ENCODE results near the gene CEP295NL. TPM values are rescaled to one million over a fixed set of nuclear protein-coding genes. Genes with fewer than 3 reads are reported as not detected.

CEP295NL gene, protein sequence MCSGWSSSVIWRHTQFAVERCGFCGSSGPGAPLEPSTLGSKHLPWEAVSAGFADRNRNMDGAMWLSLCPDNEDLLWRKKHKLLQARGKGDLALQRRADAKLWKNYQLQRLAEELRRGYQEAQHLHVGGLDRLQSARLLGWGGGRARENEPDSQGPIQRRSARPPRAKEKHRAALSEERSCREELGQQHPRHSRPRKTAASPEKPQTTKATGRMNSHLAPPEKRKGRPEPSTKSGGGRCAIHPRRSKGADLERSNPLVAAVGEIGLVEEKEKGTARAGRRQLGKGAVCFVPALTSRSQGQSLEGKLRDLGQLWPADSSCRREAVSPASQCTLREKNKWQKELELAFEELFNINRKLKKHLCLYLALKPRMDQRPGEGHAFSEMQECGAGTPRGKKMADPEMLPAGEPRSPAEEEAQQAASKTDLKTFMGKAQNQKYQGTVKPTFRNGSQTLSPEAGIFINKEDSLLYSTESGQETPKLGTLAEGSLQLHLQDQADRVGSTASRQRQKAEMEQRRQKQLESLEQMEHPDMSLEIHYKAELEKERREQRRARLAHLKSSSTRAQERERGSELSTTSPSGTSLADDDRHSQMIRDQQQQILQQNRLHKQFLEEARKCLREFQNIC
- total RNA-seq, result 2.2 and 3.1 TPM in 2 replicates

GRCh38 chr17:78903101-78903779 lies at the start of gene CEP295NL:
TSS of gene CEP295NL (minus strand) at chr17:78903201. CDS start at chr17:78901828, 1,373 bp downstream.

DNA sequence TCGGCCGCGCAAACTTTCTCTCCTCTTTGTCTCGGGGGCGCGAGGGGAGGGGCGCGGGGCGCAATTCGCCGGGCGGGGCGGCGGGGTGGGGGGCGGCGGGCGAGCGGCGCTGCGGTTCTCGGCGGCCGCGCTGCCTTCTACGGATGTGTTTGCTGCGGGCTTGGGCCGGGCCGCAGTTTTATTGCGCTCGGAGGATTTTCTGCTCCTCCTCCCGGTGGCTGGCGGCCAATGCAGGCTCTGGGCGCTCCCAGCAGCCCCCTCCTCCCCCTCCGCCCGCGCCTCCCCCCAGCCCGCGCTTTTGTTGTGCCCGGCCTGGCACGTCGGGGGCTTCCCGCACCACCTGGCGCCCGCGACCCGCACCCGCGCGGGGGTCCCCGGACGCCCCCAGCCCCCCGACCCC lies 22.2 kb upstream of the CEP295NL start, which contains the start of gene TIMP2:
Gene TIMP2, minus strand, starts transcription at position 154 of the 400 bp plus-strand sequence. CDS start 299 bp downstream, outside the sequence.

GRCh38 chr17:78840780-78841611 lies 62.0 kb downstream of the CEP295NL start, which contains the start of gene USP36:
TSS of gene USP36 (minus strand) at chr17:78840814. CDS start at chr17:78836363, 4,451 bp downstream.

Other genes starting within 250 kb of the CEP295NL start
- 6.7 and 9.8 TPM in 2 replicates for gene CYTH1, start 120.9 kb downstream of the CEP295NL start, total RNA-seq
- 28.8 and 45.3 TPM in 2 replicates for gene USP36, start 62.4 kb downstream of the CEP295NL start, total RNA-seq
- gene TIMP2, start 22.2 kb upstream of the CEP295NL start, total RNA-seq, result 212 and 283 TPM in 2 replicates
- gene LGALS3BP, start 76.7 kb upstream of the CEP295NL start, total RNA-seq, result 563 and 861 TPM in 2 replicates
- gene CANT1, start 106.6 kb upstream of the CEP295NL start, total RNA-seq, result 74.3 and 74.7 TPM in 2 replicates
- 84.0 and 195 TPM in 2 replicates for gene C1QTNF1, start 121.0 kb upstream of the CEP295NL start, total RNA-seq
- 14.7 and 15.3 TPM in 2 replicates for gene ENGASE, start 171.6 kb upstream of the CEP295NL start, total RNA-seq